CD4-positive, alpha-beta T cell (primary cell): ENCODE measurements around the gene SLC38A1. TPM values are rescaled to one million over a fixed set of nuclear protein-coding genes. Genes with fewer than 3 reads are reported as not detected.

Source experiments
- ATAC-seq: fragments of 200-7000 bp; cut with Tn5 transposase; one replicate; pipeline ENCODE4 v1.10.0; 2022; ENCODE audit warnings: mild to moderate bottlenecking; ENCODE audit not compliant: poor library complexity
- CTCF ChIA-PET: fragments of 350-600 bp; sonication (Branson Sonifier 250); formaldehyde crosslinking; loops from one replicate; lab custom pipeline; 2021; ENCODE audit warnings: antibody characterized with exemption, inconsistent platforms; lab: Charles Lee
- POLR2A ChIA-PET: fragments of 350-600 bp; sonication (Branson Sonifier 250); formaldehyde crosslinking; loops from one replicate; lab custom pipeline; 2021; ENCODE audit warnings: antibody characterized with exemption, inconsistent platforms; lab: Charles Lee
- DNase-seq, 14 experiments: peaks; one replicate each; pipeline ENCODE4 v3.0.0-alpha.2; 2013 to 2020; ENCODE audit warnings: mixed read lengths in 2 of 14
- H3K27ac ChIP-seq, 2 donors: one replicate each; pipeline versions ENCODE4 v1.5.1 to v1.7.0; 2013; ENCODE audit warnings: low read length in 2 of 2, low read depth in 1 of 2, mild to moderate bottlenecking in 1 of 2
- H3K27me3 ChIP-seq, 2 experiments: 1 replicate in 1 of 2; 2 replicates in 1 of 2; pipeline versions ENCODE4 v1.6.1 to v1.7.0; 2013; ENCODE audit warnings: low read length in 2 of 2, control low read depth in 1 of 2, mild to moderate bottlenecking in 1 of 2, moderate library complexity in 1 of 2; ENCODE audit not compliant: insufficient read depth in 2 of 2, control insufficient read depth in 1 of 2
- H3K36me3 ChIP-seq: one replicate; pipeline ENCODE4 v1.6.1; 2013; ENCODE audit warnings: low read length, control low read depth; ENCODE audit not compliant: insufficient read depth
- H3K4me1 ChIP-seq: one replicate; pipeline ENCODE4 v1.6.1; 2013; ENCODE audit warnings: low read length, control low read depth; ENCODE audit not compliant: insufficient read depth
- H3K4me3 ChIP-seq: one replicate; pipeline ENCODE4 v1.5.1; 2013; ENCODE audit warnings: mild to moderate bottlenecking, low read length, moderate library complexity
- H3K9me3 ChIP-seq, 2 experiments: 1 replicate in 1 of 2; 2 replicates in 1 of 2; pipeline versions ENCODE4 v1.6.1 to v1.7.0; 2013; ENCODE audit warnings: low read length in 2 of 2, mild to moderate bottlenecking in 2 of 2, control low read depth in 1 of 2, moderate library complexity in 1 of 2; ENCODE audit not compliant: control insufficient read depth in 1 of 2, insufficient read depth in 1 of 2
- H3K27ac Mint-ChIP-seq: one replicate; pipeline ENCODE4 v1.8.0; 2020; ENCODE audit warnings: mixed read lengths
- H3K27me3 Mint-ChIP-seq: one replicate; pipeline ENCODE4 v1.8.0; 2021; ENCODE audit warnings: mixed read lengths
- H3K36me3 Mint-ChIP-seq: one replicate; pipeline ENCODE4 v1.8.0; 2021; ENCODE audit warnings: low read depth, mixed read lengths
- H3K4me1 Mint-ChIP-seq: one replicate; pipeline ENCODE4 v1.8.0; 2021; ENCODE audit warnings: low read depth, mixed read lengths
- H3K4me3 Mint-ChIP-seq: one replicate; pipeline ENCODE4 v1.8.0; 2020; ENCODE audit warnings: mild to moderate bottlenecking, mixed read lengths
- H3K9me3 Mint-ChIP-seq: one replicate; pipeline ENCODE4 v1.8.0; 2020; ENCODE audit warnings: mixed read lengths
- intact Hi-C, 2 experiments: fragments of 100-400 bp; cut with DNase I in 1 of 2; cut with micrococcal nuclease in 1 of 2; formaldehyde crosslinking; loops; one replicate each; pipeline versions ENCODE4 v1.15.1 to v1.9.0; 2023 to 2025; cut with DNase I, micrococcal nuclease
- total RNA-seq, 174 experiments: library from RNA in 2 of 174; stranded (reverse) in 2 of 174; gene quantifications; one replicate each; pipeline ENCODE4 v1.2.3 and lab custom pipeline; 2021 to 2026
- TF ChIP-seq, protein P1 (sequence below): fragments of 200-600 bp; IDR thresholded peaks from one replicate; pipeline ENCODE4 v1.8.0; 2022; ENCODE audit warnings: antibody characterized with exemption, mild to moderate bottlenecking

SLC38A1 gene
- total RNA-seq, 2 experiments from 2014 or later, result 327 to 346 TPM

DNA sequence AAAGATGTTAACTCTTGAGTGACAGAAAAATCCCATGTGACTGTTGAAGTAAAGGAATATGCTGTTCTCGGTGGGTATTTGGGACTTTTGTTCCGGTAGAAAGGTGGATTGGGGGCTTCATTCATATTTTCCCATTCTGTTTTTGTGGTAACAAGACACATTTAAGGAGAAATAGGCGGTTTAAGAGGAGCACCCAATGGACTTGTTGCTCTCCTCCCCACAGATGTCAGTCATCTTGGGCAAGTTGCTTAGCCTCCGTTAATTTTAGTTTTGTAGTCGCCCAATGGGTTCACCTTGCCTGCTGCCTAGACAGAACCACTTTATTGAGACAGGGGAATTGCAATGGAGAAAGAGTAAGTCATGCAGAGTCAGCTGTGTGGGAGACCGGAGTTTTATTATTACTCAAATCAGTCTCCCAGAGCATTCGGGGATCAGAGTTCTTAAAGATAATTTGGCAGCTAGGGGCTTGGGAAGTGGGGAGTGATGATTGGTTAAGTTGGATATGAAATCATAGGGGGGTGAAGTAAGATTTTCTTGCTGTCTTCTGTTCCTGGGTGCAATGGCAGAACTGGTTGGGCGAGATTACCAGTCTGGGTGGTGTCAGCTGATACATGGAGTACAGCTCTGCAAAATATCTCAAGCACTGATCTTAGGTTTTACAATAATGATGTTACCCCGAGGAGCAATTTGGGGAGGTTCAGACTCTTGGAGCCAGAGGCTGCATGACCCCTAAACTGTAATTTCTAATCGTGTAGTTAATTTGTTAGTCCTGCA is 50.3 kb downstream of the SLC38A1 start:
- Mint-ChIP-seq H3K4me3 (peak overlapping the region; percentile 85), H3K36me3 (peaks cover 80% of the 10 kb centered on the region), H3K27me3 (no peaks in the 10 kb centered on the region), H3K4me1 (peaks cover 98% of the 10 kb centered on the region), H3K9me3 (no peaks in the 10 kb centered on the region), H3K27ac (peak overlapping the region; percentile 96)
- Histone ChIP-seq H3K9me3 (no peaks in the 10 kb centered on the region), H3K4me1 (peaks cover 78% of the 10 kb centered on the region), H3K27me3 (no peaks in the 10 kb centered on the region), H3K4me3 (peak overlapping the region; percentile 40), H3K27ac (peak overlapping the region; percentile 91 to 94), H3K36me3 (peaks cover 19% of the 10 kb centered on the region)
- intact Hi-C loops, result loop anchor here (1.0 to 10.0 kb wide), 4 partner anchors 8 to 1606 kb away; partner anchors contain the start of gene SLC38A2 (in 1 of the 2)
- TF ChIP-seq, protein P1, sequence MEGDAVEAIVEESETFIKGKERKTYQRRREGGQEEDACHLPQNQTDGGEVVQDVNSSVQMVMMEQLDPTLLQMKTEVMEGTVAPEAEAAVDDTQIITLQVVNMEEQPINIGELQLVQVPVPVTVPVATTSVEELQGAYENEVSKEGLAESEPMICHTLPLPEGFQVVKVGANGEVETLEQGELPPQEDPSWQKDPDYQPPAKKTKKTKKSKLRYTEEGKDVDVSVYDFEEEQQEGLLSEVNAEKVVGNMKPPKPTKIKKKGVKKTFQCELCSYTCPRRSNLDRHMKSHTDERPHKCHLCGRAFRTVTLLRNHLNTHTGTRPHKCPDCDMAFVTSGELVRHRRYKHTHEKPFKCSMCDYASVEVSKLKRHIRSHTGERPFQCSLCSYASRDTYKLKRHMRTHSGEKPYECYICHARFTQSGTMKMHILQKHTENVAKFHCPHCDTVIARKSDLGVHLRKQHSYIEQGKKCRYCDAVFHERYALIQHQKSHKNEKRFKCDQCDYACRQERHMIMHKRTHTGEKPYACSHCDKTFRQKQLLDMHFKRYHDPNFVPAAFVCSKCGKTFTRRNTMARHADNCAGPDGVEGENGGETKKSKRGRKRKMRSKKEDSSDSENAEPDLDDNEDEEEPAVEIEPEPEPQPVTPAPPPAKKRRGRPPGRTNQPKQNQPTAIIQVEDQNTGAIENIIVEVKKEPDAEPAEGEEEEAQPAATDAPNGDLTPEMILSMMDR, result no peak
- ChIA-PET POLR2A (interaction anchor here (0.8 to 12.7 kb wide), 19 partner anchors 9 to 489 kb away, joined by 3 to 418 read pairs (median 6); partner anchors contain the start of genes SCAF11 and SLC38A1), CTCF (interaction anchor here (1.2 to 2.7 kb wide), 2 partner anchors 50 to 84 kb away, joined by 3 to 10 read pairs; partner anchors contain the start of gene SLC38A1)
- no peak for ATAC-seq
- peak in 2 of 14 experiments; percentile 34 to 38 for DNase-seq

GRCh38 chr12:46217541-46218321 is 51.1 kb downstream of the SLC38A1 start:
- CTCF ChIA-PET, result interaction anchor here (1.2 to 2.7 kb wide), 3 partner anchors 49 to 85 kb away, joined by 3 to 10 read pairs (median 4); partner anchors contain the start of gene SLC38A1
- no peaks in the 10 kb centered on the region for H3K27me3 Mint-ChIP-seq

More at GRCh38 chr12:46217541-46218321, 51.1 kb downstream of the SLC38A1 start:
- peak overlapping the region; percentile 91 to 94 for H3K27ac ChIP-seq
- no peaks in the 10 kb centered on the region for H3K9me3 ChIP-seq
- no peaks in the 10 kb centered on the region for H3K27me3 ChIP-seq
- H3K4me3 Mint-ChIP-seq, result peak overlapping the region; percentile 85
- no peaks in the 10 kb centered on the region for H3K9me3 Mint-ChIP-seq
- peaks cover 98% of the 10 kb centered on the region for H3K4me1 Mint-ChIP-seq
- TF ChIP-seq, protein P1, result no peak
- H3K36me3 Mint-ChIP-seq, result peaks cover 80% of the 10 kb centered on the region
- intact Hi-C loops, result loop anchor here (1.0 to 10.0 kb wide), 4 partner anchors 7 to 1607 kb away; partner anchors contain the start of gene SLC38A2 (in 1 of the 2)
- H3K27ac Mint-ChIP-seq, result peak overlapping the region; percentile 96
- POLR2A ChIA-PET, result interaction anchor here (0.6 to 12.7 kb wide), 28 partner anchors 9 to 489 kb away, joined by 3 to 418 read pairs (median 4); partner anchors contain the start of genes SCAF11 and SLC38A1
- peaks cover 20% of the 10 kb centered on the region for H3K36me3 ChIP-seq
- ATAC-seq, result peak; percentile 33
- peak in 10 of 14 experiments; percentile 22 to 90 (median 56) for DNase-seq
- H3K4me3 ChIP-seq, result peak overlapping the region; percentile 40
- H3K4me1 ChIP-seq, result peaks cover 78% of the 10 kb centered on the region
